ENCODE measurements around the gene TCTN1.
"Not testable (repeated sequence)": the region's sequence is repeated elsewhere in the genome, so short reads cannot be mapped to it uniquely, and the experiment has no call there.

The TCTN1 gene

DNA sequence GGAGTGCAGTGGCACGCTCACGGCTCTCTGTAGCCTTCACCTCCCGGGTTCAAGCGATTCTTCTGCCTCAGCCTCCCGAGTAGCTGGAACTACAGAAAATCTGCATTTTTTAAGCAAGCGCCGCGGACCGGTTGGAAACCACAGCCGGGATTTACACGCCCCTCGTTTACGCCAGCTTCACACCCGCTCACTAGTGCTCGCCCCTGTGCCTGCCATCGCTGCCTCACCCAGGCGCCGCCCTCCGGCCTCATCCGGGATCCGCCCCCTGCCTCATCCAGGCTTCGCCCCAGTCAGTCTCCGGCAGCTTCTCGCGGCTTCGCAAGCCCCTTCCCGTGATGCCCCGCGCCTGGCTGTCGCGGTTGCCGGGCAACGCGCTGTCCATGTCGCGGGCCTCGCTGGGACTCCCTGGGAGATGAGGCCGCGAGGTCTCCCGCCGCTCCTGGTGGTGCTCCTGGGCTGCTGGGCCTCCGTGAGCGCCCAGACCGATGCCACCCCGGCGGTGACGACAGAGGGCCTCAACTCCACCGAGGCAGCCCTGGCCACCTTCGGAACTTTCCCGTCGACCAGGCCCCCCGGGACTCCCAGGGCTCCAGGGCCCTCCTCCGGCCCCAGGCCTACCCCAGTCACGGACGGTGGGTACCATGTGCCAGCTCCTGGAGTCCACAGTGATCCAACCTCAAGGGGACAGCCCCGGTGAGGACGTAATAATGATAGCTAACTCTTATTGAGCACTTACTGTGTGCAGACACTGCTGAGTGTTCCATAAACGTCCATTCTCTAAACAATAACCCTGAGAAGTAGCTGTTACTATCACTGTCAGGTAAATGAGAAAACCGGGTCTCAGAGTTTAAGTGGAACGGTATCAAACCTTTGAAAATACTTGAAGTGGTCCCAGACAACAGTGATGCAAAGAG lies at the start of gene TCTN1:
Gene TCTN1, plus strand, starts transcription at position 359 of the 914 bp plus-strand sequence. Its CDS starts 54 bp downstream, at position 413.
- DNase-seq (ENCODE audit: low spot score): peak; percentile 99

DNA sequence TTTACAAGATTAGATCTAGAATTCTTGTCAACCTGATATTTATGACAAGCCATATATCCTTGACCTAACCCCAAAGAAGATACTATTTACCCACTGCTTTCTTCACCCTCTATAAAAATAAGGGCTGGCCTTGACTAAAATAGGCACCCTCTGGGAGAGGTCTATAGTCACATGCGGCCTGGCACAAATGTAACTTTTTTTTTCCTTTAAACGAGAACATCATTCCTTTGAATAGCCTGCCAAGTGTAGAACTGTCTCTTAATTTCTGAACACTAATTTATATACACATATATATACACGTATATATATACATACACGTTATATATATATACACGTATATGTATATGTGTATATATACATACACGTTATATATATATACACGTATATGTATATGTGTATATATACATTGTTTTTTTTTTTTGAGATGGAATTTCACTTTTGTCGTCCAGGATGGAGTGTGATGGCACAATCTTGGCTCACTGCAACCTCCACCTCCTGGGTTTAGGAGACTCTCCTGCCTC lies 49.4 kb upstream of the TCTN1 start:
- DNase-seq (ENCODE audit: low spot score): no peak

DNA sequence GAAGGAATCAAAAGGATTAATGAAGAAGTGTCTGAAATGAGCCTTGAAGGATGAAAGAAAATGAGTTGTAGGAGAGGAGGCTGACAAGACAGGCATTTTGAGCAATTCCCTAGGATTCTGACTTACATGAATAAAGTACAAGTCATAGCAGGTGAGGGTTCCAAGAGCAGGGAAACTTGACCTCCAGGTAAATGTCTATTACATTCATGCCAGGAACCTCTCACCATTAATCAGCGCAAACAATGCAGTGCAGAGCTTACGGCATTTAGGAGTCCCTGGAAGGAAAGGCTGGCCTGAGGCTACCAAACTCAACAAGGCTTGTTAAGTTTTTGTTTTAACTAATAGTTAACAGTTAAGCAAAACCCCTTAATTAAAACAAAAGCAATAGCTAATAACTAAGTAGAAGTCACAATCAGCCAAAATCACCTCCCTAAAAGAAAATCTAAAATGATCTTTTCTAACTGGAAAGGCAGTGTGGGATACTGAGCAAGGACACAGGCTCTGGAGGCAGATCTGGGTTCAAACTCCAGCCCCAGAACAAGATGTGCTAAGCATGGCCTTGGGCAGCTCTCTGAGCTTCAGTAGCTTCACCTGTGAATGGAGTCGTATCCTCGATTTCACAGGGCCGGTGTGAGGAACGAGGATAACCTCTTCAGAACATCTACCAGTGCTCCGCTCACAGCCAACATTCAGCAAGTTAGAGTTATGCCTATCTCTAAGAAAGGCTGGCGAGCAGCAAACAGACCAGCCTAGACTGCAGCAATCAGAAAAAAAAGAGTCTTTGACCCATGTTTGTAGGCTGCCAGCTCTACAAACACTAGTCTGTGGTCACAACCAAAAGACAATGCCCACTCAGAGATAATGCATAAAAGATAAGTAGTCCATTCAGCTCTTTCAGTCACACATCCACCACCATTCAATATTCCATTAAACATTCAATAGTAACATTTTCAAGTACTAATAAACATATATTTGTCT lies 47.7 kb upstream of the TCTN1 start:
- DNase-seq (ENCODE audit: low spot score): no peak

DNA sequence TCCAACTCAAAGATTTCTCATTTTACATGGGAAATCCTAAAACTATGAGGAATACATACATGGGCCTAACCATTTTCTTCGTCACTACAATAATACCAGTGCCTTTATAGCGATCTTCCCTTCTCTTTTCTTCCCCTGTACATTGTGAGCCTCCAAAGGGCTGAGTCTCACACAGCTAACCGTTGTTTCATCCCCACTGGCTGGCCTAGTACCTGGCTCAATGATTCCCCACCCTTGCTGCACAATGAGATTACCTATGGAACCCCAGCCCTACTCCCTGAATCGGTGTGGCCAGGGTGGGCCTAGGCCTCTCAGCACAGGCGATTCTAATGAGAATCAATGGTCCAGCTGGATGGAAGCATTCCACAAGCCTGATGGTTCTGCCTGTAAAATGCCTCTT lies 46.9 kb upstream of the TCTN1 start:
- no peak for DNase-seq (ENCODE audit: low spot score)

DNA sequence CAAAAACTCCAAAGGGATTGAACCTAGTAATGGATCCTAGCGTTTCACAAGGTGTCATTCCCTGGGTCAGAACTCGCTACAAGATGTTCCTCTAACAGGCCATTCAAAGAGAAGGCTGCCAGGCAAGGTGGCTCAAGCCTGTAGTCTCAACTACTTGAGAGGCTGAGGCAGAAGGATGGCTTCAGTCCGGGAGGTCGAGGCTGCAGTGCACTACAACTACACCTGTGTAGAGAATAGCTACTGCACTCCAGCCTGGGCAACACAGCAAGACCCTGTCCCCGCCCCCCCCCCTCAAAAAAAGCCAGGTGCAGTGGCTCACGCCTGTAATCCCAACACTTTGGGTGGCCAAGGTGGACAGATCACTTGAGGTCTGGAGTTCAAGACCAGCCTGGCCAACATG lies 45.2 kb upstream of the TCTN1 start:
- DNase-seq (ENCODE audit: low spot score): no peak

DNA sequence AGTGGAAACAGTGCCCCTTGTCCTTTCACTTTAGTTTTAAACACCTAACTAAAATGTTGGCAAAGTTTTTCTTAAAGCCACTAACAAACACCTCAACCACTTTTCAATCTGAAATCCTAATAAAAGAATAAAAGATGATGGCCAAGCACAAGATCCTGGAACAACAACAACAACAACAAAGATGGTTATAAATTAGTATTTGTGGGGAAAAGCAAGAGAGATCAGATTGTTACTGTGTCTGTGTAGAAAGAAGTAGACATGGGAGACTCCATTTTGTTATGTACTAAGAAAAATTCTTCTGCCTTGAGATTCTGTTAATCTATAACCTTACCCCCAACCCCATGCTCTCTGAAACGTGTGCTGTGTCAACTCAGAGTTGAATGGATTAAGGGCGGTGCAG lies 44.1 kb upstream of the TCTN1 start:
- not testable (repeated sequence) for DNase-seq (ENCODE audit: low spot score)

DNA sequence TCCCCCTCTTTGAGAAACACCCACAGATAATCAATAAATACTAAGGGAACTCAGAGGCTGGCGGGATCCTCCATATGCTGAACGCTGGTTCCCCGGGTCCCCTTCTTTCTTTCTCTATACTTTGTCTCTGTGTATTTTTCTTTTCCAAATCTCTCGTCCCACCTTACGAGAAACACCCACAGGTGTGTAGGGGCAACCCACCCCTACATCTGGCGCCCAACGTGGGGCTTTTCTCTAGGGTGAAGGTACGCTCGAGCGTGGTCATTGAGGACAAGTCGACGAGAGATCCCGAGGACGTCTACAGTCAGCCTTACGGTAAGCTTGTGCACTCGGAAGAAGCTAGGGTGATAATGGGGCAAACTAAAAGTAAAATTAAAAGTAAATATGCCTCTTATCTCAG lies 43.1 kb upstream of the TCTN1 start:
- not testable (repeated sequence) for DNase-seq (ENCODE audit: low spot score)

DNA sequence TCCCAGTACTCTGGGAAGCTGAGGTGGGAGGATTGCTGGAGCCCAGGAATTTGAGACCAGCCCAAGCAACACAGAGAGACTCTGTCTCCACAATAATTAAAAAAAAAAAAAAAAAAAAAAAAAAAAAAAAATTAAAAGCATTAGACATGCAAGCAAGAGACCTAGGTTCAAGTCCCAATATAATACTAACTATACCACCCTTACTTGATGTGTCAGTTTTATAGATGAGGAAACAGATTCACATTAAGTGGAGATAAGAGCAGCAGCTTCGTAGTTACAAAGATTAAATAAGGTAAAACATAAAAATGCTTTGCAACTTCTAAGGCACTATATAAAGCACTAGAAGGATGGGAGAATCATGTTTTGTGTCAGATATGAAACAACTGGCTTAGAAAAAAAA lies 39.9 kb upstream of the TCTN1 start:
- DNase-seq (ENCODE audit: low spot score): no peak

DNA sequence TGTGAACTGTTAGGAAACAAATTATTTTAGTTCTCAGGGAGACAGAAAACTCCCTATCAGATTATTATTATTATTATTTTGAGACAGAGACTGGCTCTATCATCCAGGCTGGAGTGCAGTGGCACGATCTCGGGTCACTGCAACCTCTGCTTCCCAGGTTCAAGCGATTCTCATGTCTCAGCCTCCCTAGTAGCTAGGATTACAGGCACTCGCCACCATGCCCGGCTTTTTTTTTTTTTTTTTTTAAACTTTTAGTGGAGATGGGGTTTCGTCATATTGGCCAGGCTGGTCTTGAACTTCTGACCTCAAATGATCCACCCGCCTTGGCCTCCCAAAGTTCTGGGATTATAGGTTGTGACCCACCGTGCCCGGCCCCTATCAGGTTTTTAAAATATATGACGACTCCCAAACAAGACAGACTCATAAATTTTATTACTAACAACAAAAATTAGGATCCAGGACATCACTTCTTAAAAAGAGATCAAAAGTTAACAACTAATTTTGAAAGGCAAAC lies 39.2 kb upstream of the TCTN1 start:
- not testable (repeated sequence) for DNase-seq (ENCODE audit: low spot score)

DNA sequence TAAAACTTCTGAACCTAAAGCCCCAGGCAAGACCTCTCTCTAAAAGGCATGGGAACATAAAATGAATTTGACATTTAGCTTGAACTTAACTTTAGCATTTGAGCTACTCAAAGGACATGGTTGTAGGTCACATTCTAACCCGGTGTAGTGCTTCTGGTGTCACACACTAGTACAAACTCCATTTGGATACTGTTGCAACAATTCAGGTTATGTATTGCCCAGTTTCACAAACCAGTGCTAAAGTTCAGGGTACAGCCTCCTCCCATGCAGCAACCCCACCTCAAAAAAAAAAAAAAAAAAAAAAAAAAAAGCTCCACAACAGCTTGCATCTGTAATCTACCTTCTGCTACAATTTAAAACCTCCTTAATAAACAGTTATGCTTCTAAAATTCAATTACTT lies 38.6 kb upstream of the TCTN1 start:
- no peak for DNase-seq (ENCODE audit: low spot score)

DNA sequence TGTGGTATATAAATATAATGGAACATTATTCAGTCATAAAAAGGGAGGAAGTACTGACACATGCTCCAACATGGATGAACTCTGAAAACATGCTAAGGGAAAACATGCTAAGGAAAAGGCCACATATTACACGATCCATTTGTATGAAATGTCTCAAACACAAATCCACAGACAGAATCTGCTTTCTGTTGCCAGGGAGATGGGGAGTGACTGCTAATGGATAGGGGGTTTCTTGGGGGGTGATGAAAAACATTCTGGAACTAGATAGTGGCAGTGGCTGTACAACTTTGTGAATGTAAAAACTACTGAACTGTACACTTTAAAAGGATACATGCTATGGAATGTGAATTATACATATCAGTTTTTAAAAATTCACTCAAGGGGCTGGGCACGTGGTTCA lies 37.4 kb upstream of the TCTN1 start:
- no peak for DNase-seq (ENCODE audit: low spot score)

DNA sequence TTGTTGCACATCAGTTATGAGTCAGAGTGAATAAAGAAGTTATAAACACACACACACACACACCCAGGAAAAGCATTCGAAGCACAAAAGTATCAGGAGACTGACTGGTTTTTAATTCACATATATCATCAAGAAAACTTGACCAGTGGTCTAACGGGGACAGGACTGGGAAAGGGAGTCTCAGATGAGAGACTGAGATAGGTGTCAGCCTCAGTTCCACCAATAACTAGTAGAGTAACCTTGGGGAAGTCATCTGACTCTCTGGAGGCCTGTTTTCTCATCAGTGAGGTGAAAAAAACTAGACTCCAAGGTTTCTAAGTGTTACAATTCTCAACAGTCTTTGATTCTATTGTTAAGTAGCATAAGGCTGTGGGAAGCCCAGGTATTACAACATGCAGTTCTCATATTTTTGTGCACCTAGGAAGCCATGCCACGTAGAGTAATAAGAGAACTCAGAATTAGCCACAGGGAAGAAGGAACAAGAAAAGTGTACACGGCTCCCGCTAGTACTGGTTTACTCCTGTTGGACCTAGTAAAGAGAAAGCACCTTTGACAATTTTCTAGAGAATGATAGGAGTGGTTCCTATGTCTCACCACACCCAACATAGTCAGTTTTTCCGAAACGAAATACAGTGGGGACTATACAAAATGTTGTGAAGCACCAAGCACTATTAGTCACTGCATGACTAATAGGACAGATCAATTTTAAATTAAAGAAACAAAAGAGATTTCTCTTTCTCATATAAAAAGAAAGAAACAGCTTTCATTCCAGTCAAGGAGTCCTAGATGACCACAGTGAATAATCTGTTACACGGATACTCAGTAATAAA lies 35.9 kb upstream of the TCTN1 start:
- peak; percentile 55 for DNase-seq (ENCODE audit: low spot score)

DNA sequence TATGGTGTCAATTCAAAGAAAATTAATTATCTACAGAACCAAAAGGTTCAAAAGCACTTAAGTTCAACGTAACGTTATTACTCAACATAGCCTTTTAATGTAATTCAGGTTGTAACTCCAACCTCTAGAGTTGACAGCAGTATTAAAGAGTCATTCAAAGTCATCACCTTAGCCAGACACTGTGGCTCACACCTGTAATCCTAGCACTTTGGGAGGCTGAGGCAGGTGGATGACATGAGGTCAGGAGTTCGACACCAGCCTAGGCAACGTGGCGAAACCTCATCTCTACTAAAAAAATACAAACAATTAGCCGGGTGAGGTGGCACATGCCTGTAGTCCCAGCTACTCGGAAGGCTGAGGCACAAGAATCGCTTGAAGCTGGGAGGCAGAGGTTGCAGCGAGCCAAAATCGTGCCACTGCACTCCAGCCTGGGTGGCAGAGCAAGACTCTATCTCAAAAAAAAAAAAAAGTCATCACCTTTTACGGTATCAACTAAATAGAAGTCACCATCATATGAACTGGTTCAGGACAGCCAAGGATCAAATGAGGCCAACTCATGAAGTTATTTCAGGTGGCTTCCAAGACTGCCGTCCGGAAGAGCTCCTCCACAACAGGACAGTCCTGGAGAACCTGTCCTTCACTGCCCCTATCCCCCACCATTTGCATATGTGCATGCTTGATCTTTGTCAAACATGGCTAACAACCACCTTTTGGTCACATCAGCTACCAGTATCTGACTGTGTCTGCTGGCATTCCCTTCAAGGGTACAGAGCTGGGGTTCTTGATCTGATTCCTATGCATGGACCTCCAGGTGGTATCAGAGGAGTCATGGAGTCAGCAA lies 35.0 kb upstream of the TCTN1 start:
- no peak for DNase-seq (ENCODE audit: low spot score)

DNA sequence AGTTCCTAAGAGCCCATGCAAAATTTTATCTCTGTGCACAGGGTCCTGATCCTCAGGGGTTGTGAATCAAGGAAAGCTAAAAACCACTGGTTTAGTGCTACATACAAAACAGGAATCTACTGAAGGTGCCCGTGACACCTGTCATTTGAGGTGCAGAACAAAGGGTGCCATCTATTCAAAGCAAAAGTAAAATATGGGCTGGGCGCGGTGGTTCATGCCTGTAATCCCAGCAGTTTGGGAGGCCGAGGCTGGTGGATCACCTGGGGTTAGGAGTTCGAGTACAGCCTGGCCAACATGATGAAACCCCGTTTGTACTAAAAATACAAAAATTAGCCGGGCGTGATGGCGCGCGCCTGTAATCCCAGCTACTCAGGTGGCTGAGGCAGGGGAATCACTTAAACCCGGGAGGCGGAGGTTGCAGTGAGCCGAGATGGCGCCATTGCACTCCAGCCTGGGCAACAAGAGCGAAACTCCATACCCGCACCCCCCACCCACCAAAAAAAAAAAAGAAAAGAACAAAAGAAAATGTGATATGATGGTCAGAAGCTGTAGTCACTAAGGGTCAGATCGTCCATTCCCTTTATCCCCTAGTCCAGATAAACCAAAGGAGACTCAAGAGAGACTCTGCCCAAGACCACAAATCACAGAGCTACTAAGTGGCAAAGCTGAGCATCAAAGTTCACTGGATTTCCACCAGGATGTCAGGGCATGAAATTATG lies 34.2 kb upstream of the TCTN1 start:
- no peak for DNase-seq (ENCODE audit: low spot score)

DNA sequence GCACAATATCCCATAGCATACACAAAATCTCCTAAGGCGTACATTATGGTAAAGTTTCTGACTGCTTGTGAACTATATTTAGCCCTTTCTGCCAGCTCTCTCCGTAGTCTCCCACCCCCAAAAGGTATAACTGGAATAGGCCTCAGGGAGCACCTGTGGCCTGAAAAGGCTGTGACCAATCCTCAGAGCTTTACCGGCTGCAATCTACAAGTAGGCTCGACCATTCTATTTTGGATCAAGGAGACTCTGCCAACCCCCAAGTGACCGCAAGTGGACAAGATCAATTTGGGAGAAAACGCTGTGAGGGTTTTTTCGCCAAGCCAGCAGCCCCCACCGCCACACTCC lies 32.0 kb upstream of the TCTN1 start:
- DNase-seq (ENCODE audit: low spot score): peak; percentile 6

DNA sequence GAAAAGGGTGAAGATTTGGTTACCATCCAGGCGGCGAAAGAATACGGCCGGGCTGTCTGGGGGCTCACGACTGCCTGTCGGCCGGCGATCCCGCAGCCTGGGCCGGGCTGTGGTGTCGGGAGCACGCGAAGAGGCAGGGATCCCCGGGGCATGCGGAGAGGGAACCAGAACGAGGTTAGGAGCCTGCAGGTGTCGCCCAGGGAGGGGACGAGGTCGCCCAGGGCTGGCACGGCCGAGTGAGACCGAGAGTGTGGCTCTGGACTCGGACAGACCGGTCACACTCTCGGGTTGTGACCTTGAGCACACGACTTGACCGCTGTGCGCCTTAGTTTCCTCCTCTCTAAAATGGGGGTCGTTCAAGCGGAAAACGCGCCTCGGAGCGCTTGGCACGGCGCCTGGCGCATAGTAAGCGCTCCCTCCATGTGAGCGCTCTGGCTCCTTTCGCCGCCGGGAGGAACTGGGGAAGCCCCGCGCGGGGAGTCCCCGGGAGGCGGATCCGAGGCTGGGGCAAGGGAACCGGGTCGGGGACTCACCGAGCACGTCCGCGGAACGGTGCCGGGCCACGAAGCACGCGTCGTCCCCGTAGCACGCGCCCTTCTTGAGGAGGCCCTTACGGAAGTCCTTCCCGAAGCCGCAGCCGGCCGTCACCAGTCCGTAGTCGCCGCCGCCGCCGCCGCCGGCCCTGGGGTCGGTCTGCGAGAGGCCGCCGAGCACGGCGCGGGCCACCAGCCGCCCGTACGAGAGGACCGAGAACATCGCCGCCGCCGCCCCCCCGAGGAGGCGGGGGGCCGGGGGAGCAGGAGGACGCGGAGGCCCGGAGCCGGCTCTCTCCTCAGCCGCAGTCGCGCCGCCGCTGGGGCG lies 31.4 kb upstream of the TCTN1 start:
- DNase-seq (ENCODE audit: low spot score): peak; percentile 70

DNA sequence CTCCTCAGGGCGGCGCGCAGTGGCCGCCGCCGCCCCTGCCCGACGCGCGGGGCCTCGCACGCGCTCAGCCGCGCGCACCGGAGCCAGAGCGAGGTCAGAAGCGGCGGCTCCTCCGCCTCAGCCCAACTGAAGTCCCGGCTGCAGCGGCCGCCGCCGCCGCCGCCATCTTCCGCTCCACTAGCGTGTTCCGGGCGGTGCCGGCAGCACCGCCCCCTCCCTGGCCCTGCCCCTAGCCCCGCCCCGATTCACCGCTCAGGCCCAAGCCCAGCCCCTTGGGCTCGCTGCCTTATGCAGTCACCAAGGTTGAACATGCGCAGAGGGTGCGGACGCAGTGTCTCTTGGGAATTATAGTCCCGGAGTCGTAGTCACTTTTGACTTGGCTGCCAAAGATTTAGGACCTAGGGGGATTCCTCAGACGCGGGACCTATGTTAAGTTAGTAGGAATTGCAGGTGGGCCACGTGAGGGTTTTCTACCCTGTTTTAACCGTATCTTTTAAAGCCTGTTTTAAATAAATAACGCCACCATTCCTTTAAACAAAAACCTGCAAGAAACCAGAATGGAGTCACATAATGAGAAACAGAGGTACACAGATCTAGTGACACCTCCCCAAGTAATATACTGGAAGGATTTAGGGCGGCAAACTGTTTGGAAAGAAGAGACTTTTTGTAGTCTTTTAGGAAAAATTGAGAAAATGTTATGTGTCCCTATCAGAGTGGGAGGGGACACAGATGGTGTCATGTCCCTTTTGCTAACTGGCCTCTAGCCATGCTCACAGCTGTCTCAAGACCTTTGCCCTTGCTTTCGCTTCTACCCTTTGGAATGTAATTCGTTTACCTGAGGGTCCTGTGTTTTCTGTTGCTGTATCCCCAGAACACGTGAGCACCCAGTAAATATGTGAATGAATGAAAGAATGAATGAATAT lies 30.5 kb upstream of the TCTN1 start, which contains the start of gene PPTC7:
Gene PPTC7, minus strand, starts transcription at position 182 of the 923 bp plus-strand sequence. CDS start 287 bp downstream, outside the sequence.
- DNase-seq (ENCODE audit: low spot score): peak; percentile 97

Data from GM03348 (cell line).